ENCODE measurements around the gene HLA-DMA. TPM values are rescaled to one million over a fixed set of nuclear protein-coding genes. Genes with fewer than 3 reads are reported as not detected.

The HLA-DMA gene
- total RNA-seq, 1 experiment from 2014 or later, result 3.0 TPM

DNA sequence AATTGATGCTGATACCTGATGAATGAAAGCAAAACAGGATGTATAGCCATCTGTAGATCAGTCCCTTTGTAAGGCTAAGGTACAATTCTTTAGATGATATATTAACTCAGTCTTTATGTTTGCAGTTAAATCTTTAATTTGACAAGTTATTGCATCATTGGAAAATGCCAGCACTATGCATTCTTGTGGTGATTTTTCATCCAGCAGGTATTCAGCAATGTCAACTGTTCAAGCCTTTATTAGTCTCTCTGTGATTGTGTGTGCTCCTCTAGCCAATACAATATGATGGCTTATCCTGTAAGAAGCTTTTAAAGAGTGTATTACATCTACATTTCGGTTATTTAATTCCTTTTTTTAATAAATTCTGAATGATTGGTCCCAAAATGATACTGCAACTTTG, 46.4 kb downstream of the HLA-DMA start:
- peak; percentile 63 for DNase-seq
- TF ChIP-seq EZH2phosphoT487 (IDR thresholded peaks at IDR 0.05; ENCODE audit: borderline replicate concordance, low read length) (no peak), EZH2 (IDR thresholded peaks at IDR 0.05; ENCODE audit: low read length, unreplicated experiment) (no peak)
- TF ChIP-seq, protein P1, sequence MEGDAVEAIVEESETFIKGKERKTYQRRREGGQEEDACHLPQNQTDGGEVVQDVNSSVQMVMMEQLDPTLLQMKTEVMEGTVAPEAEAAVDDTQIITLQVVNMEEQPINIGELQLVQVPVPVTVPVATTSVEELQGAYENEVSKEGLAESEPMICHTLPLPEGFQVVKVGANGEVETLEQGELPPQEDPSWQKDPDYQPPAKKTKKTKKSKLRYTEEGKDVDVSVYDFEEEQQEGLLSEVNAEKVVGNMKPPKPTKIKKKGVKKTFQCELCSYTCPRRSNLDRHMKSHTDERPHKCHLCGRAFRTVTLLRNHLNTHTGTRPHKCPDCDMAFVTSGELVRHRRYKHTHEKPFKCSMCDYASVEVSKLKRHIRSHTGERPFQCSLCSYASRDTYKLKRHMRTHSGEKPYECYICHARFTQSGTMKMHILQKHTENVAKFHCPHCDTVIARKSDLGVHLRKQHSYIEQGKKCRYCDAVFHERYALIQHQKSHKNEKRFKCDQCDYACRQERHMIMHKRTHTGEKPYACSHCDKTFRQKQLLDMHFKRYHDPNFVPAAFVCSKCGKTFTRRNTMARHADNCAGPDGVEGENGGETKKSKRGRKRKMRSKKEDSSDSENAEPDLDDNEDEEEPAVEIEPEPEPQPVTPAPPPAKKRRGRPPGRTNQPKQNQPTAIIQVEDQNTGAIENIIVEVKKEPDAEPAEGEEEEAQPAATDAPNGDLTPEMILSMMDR (conservative IDR thresholded peaks at IDR 0.05; ENCODE audit: low read depth, low read length), result no peak
- Histone ChIP-seq H2AFZ (ENCODE audit: low read length) (no peak overlapping the region), H3K79me2 (ENCODE audit: low read length) (no peaks in the 10 kb centered on the region), H3F3A (ENCODE audit: low read length, unreplicated experiment) (no peaks in the 10 kb centered on the region), H3K9ac (ENCODE audit: low read length) (no peak overlapping the region), H3K9me2 (replicated peaks; ENCODE audit: low read length) (no peaks in the 10 kb centered on the region), H4K20me1 (ENCODE audit: low read length) (no peaks in the 10 kb centered on the region), H3K4me1 (ENCODE audit: insufficient read depth, low read length) (peaks cover 8% of the 10 kb centered on the region; the same call in 1 of the 2 replicates), H3K27ac (ENCODE audit: low read length) (no peak overlapping the region), H3K27me3 (ENCODE audit: low read length) (peaks cover 17% of the 10 kb centered on the region; the same call in 1 of the 2 replicates), H3K36me3 (ENCODE audit: low read depth, low read length) (no peaks in the 10 kb centered on the region), H3K9me3 (ENCODE audit: low read length) (no peaks in the 10 kb centered on the region), H3K4me2 (ENCODE audit: low read length) (no peak overlapping the region), H3K4me3 (ENCODE audit: low read length) (no peak overlapping the region)
- BruUV-seq (replicated peaks), result no TSS peak
- ChIA-PET CTCF (no interaction called here), POLR2A (ENCODE audit: unreplicated experiment) (no interaction called here)
- ATAC-seq, result peak; percentile 69
- intact Hi-C loops (cut with micrococcal nuclease), result loop anchor here (1.0 kb wide), 1 partner anchor 12 kb away; no protein-coding TSS in a partner anchor

DNA sequence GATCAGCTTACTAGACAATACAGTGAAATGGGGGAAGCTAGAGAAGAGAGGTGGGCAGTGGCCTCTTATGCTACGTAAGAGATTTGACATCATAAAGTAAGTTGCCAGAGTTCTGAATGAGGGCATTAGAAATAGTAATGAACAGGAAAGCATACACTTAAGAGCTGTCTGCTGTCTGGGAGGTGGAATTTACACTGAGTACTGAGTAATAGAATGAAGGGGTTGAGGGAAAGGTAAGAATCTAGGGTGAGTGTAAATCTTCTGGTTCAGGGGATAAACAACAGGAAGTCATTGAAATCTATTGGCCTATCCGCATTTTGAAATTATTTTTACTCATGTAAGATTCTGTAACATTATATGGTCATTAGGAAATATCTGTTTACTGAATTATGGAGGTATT, 47.8 kb downstream of the HLA-DMA start:
- no TSS peak for BruUV-seq (replicated peaks)
- no peak overlapping the region for H3K27ac ChIP-seq (ENCODE audit: low read length)

DNA sequence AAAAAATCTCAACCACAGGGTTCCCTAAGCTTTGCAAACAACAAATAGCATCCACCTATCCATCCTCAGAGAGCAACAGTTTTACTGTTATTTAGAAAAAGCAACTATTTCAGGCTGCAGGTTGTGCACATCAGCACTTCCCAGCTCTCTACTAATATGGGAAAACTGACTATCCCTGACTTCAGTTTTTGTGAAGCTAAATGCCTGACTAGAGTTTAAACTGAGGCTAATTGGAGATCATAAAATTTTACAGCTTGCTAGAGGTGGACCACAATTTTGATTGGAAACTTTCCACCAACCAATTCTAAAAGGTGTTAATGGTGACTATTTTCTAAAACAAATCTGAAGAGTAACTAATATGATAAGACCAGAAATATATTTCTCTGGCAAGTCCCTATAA, 48.9 kb downstream of the HLA-DMA start:
- CTCF ChIA-PET, result no interaction called here
- ATAC-seq (no peak), DNase-seq (no peak)
- intact Hi-C loops (cut with micrococcal nuclease), result no loop called here
- Histone ChIP-seq H3K4me3 (ENCODE audit: low read length) (no peak overlapping the region), H3K36me3 (ENCODE audit: low read depth, low read length) (no peaks in the 10 kb centered on the region), H3F3A (ENCODE audit: low read length, unreplicated experiment) (no peaks in the 10 kb centered on the region), H3K9ac (ENCODE audit: low read length) (no peak overlapping the region), H3K79me2 (ENCODE audit: low read length) (no peaks in the 10 kb centered on the region), H3K9me3 (ENCODE audit: low read length) (no peaks in the 10 kb centered on the region), H2AFZ (ENCODE audit: low read length) (no peak overlapping the region), H3K4me1 (ENCODE audit: insufficient read depth, low read length) (peaks cover 8% of the 10 kb centered on the region; the same call in 1 of the 2 replicates), H3K4me2 (ENCODE audit: low read length) (no peak overlapping the region), H3K27ac (ENCODE audit: low read length) (no peak overlapping the region), H3K27me3 (ENCODE audit: low read length) (0 out of 2 replicates have a peak, but pooled peaks cover under 1% of the 10 kb centered on the region), H4K20me1 (ENCODE audit: low read length) (no peaks in the 10 kb centered on the region), H3K9me2 (replicated peaks; ENCODE audit: low read length) (no peaks in the 10 kb centered on the region)
- TF ChIP-seq, protein P1 (conservative IDR thresholded peaks at IDR 0.05; ENCODE audit: low read depth, low read length), result no peak
- no peak for TF ChIP-seq EZH2phosphoT487 (IDR thresholded peaks at IDR 0.05; ENCODE audit: borderline replicate concordance, low read length)
- no peak for TF ChIP-seq EZH2 (IDR thresholded peaks at IDR 0.05; ENCODE audit: low read length, unreplicated experiment)
- BruUV-seq (replicated peaks), result no TSS peak
- POLR2A ChIA-PET (ENCODE audit: unreplicated experiment), result interaction anchor here (0.6 kb wide), 1 partner anchor 67 kb away, joined by 3 read pairs; no protein-coding TSS in a partner anchor

More for the DNA sequence above, 47.8 kb downstream of the HLA-DMA start:
- intact Hi-C loops (cut with micrococcal nuclease), result no loop called here
- no peak overlapping the region for H3K9ac ChIP-seq (ENCODE audit: low read length)
- H3K4me1 ChIP-seq (ENCODE audit: insufficient read depth, low read length), result peaks cover 8% of the 10 kb centered on the region; the same call in 1 of the 2 replicates
- no peaks in the 10 kb centered on the region for H3K36me3 ChIP-seq (ENCODE audit: low read depth, low read length)
- H3K4me2 ChIP-seq (ENCODE audit: low read length), result no peak overlapping the region
- H3K4me3 ChIP-seq (ENCODE audit: low read length), result no peak overlapping the region
- no peaks in the 10 kb centered on the region for H3K9me3 ChIP-seq (ENCODE audit: low read length)
- TF ChIP-seq, protein P1 (conservative IDR thresholded peaks at IDR 0.05; ENCODE audit: low read depth, low read length), result no peak
- no peak for TF ChIP-seq EZH2 (IDR thresholded peaks at IDR 0.05; ENCODE audit: low read length, unreplicated experiment)
- TF ChIP-seq EZH2phosphoT487 (IDR thresholded peaks at IDR 0.05; ENCODE audit: borderline replicate concordance, low read length), result no peak
- H3K79me2 ChIP-seq (ENCODE audit: low read length), result no peaks in the 10 kb centered on the region
- no peak overlapping the region for H2AFZ ChIP-seq (ENCODE audit: low read length)
- POLR2A ChIA-PET (ENCODE audit: unreplicated experiment), result no interaction called here
- CTCF ChIA-PET, result no interaction called here
- H3K9me2 ChIP-seq (replicated peaks; ENCODE audit: low read length), result no peaks in the 10 kb centered on the region
- DNase-seq, result no peak
- H3F3A ChIP-seq (ENCODE audit: low read length, unreplicated experiment), result no peaks in the 10 kb centered on the region
- no peak for ATAC-seq
- H4K20me1 ChIP-seq (ENCODE audit: low read length), result no peaks in the 10 kb centered on the region
- 0 out of 2 replicates have a peak, but pooled peaks cover 10% of the 10 kb centered on the region for H3K27me3 ChIP-seq (ENCODE audit: low read length)

Data from PC-3 (cell line).